HG03280 (cell line): ENCODE measurements around the gene CD164.
"Not testable (repeated sequence)": the region's sequence is repeated elsewhere in the genome, so short reads cannot be mapped to it uniquely, and the experiment has no call there.

Experiments used
- ATAC-seq: cut with Tn5 transposase; IDR thresholded peaks from one replicate; pipeline ENCODE4 v1.9.1; 2021; ENCODE audit warnings: mild to moderate bottlenecking, moderate library complexity; ENCODE audit not compliant: unreplicated experiment

The CD164 gene

GRCh38 chr6:109344226-109344625 is 38.0 kb downstream of the CD164 start:
- ATAC-seq = no peak

GRCh38 chr6:109343518-109343917 is 38.7 kb downstream of the CD164 start:
- no peak for ATAC-seq

- ATAC-seq = no peak
Observed at GRCh38 chr6:109342911-109343310, 39.4 kb downstream of the CD164 start.

- no peak for ATAC-seq
Observed at GRCh38 chr6:109342506-109342905, 39.8 kb downstream of the CD164 start.

- ATAC-seq = no peak
Observed at GRCh38 chr6:109340811-109341210, 41.5 kb downstream of the CD164 start.

GRCh38 chr6:109339906-109340678 is 42.2 kb downstream of the CD164 start:
- ATAC-seq = no peak

- no peak for ATAC-seq
Observed at GRCh38 chr6:109336221-109336961, 45.9 kb downstream of the CD164 start.

- ATAC-seq = not testable (repeated sequence)
Observed at GRCh38 chr6:109333870-109334269, 48.4 kb downstream of the CD164 start.

- ATAC-seq = no peak
Observed at GRCh38 chr6:109332748-109333147, 49.5 kb downstream of the CD164 start.

- ATAC-seq = no peak
Observed at GRCh38 chr6:109331081-109331480, 51.2 kb downstream of the CD164 start.

- no peak for ATAC-seq
Observed at GRCh38 chr6:109330263-109330662, 52.0 kb downstream of the CD164 start.

- no peak for ATAC-seq
Observed at GRCh38 chr6:109328629-109329028, 53.6 kb downstream of the CD164 start.

- ATAC-seq = no peak
Observed at GRCh38 chr6:109327959-109328358, 54.3 kb downstream of the CD164 start.

GRCh38 chr6:109327491-109327890 is 54.8 kb downstream of the CD164 start:
- no peak for ATAC-seq

- no peak for ATAC-seq
Observed at GRCh38 chr6:109326351-109326750, 55.9 kb downstream of the CD164 start.

GRCh38 chr6:109325400-109325801 is 56.9 kb downstream of the CD164 start:
- no peak for ATAC-seq

- no peak for ATAC-seq
Observed at GRCh38 chr6:109323241-109323640, 59.0 kb downstream of the CD164 start.

- no peak for ATAC-seq
Observed at GRCh38 chr6:109322825-109323224, 59.4 kb downstream of the CD164 start.

- no peak for ATAC-seq
Observed at GRCh38 chr6:109321752-109322151, 60.5 kb downstream of the CD164 start.

GRCh38 chr6:109320072-109320471 is 62.2 kb downstream of the CD164 start:
- ATAC-seq = no peak

- ATAC-seq = no peak
Observed at GRCh38 chr6:109318328-109318876, 63.9 kb downstream of the CD164 start.

- no peak for ATAC-seq
Observed at GRCh38 chr6:109316909-109317308, 65.4 kb downstream of the CD164 start.
